Effector memory CD4-positive, alpha-beta T cell (primary cell): ENCODE measurements around the gene IFITM5.

Experiments
- DNase-seq, 3 donors: peaks; one replicate each; pipeline ENCODE4 v3.0.0-alpha.2; 2020
- H3K27ac ChIP-seq: 2 replicates; pipeline ENCODE4 v1.7.0; 2013; ENCODE audit warnings: mild to moderate bottlenecking, low read length, moderate library complexity; ENCODE audit not compliant: insufficient read depth, poor library complexity, severe bottlenecking
- H3K27me3 ChIP-seq: replicated peaks from 2 replicates; pipeline ENCODE4 v1.7.0; 2013; ENCODE audit warnings: mild to moderate bottlenecking, low read length; ENCODE audit not compliant: insufficient read depth, control insufficient read depth, poor library complexity, severe bottlenecking
- H3K36me3 ChIP-seq: 2 replicates; pipeline ENCODE4 v1.7.0; 2013; ENCODE audit warnings: mild to moderate bottlenecking, low read length, moderate library complexity; ENCODE audit not compliant: control insufficient read depth, insufficient read depth
- H3K4me1 ChIP-seq: 2 replicates; pipeline ENCODE4 v1.7.0; 2013; ENCODE audit warnings: low read length, mild to moderate bottlenecking; ENCODE audit not compliant: control insufficient read depth, insufficient read depth, poor library complexity, severe bottlenecking
- H3K4me3 ChIP-seq: 2 replicates; pipeline ENCODE4 v1.7.0; 2013; ENCODE audit warnings: low read length, low read depth, mild to moderate bottlenecking; ENCODE audit not compliant: insufficient read depth, poor library complexity, severe bottlenecking
- H3K9me3 ChIP-seq: 2 replicates; pipeline ENCODE4 v1.7.0; 2013; ENCODE audit warnings: mild to moderate bottlenecking, low read length, moderate library complexity; ENCODE audit not compliant: control insufficient read depth
- total RNA-seq, 3 donors: gene quantifications; one replicate each; lab custom pipeline; 2026; lab: John Stamatoyannopoulos, UW

IFITM5 gene
- total RNA-seq, result 0 reads per million in 3 donors

DNA sequence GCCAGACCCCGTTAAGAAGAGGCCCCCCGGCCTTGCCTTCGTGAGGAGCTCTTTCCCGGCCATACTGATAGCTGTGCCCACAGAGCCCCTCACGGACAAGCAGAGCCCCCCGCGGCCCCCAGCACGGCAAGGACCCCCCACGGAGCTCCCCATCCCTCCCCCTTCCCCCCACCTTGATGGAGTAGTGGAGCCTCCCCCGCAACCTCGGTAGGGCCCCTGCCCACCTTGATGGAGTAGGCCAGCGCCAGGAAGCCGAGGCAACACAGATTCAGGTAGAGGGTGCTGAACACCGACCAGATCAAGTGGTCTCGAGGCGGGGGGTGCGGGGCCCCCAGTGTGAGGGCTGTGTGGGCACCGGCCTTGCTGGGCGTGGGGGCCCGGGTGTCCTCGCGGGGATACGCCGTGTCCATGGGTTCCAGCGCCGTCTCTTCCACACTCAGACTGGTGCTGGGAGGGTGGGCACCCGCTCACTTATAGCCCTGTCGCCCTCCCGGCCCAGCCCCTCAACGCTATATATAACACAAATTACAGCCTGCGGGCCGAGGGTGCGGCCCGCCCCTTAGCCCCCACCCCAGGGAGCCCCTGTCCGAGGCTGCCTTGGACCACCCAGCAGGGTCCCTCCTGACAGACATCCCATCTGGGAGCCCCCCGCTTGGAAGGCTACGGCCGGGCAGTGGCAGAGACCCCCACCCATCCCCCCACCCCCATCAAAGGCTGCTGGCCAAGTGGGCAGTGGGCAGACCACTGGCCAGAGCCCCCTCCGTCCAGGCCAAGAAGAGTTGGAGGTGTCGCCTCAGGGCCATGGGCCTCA, at the start of gene IFITM5:
Gene IFITM5, minus strand, starts transcription at position 446 of the 811 bp plus-strand sequence. Its CDS starts 36 bp downstream, at position 410.
- no peak for DNase-seq

DNA sequence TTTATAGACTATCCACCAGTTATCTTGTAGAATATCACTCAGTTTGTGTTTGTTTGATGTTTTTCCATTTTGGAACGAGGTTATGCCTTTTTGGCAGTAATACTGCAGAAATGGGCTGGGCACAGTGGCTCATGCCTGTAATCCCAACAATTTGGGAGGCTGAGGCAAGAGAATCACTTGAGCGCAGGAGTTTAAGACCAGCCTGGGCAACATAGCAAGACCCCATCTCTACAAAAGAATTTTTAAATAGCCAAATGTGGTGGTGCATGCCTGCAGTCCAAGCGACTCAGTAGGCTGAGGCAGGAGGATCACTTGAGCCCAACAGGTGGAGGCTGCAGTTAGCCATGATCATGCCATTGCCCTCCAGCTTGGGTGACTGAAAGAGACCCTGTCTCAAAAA, 47.2 kb upstream of the IFITM5 start:
- Histone ChIP-seq H3K9me3 (no peaks in the 10 kb centered on the region), H3K4me1 (no peaks in the 10 kb centered on the region), H3K27me3 (no peaks in the 10 kb centered on the region), H3K36me3 (no peaks in the 10 kb centered on the region), H3K4me3 (no peak overlapping the region), H3K27ac (no peak overlapping the region)
- DNase-seq, result no peak

More for the DNA sequence above, at the start of gene IFITM5:
- H3K9me3 ChIP-seq, result no peaks in the 10 kb centered on the region
- peaks cover under 1% of the 10 kb centered on the region for H3K36me3 ChIP-seq
- H3K27ac ChIP-seq, result no peak within 1 kb of the TSS
- peaks cover 17% of the 10 kb centered on the region for H3K4me1 ChIP-seq
- H3K4me3 ChIP-seq, result no peak within 1 kb of the TSS
- no peaks in the 10 kb centered on the region for H3K27me3 ChIP-seq

DNA sequence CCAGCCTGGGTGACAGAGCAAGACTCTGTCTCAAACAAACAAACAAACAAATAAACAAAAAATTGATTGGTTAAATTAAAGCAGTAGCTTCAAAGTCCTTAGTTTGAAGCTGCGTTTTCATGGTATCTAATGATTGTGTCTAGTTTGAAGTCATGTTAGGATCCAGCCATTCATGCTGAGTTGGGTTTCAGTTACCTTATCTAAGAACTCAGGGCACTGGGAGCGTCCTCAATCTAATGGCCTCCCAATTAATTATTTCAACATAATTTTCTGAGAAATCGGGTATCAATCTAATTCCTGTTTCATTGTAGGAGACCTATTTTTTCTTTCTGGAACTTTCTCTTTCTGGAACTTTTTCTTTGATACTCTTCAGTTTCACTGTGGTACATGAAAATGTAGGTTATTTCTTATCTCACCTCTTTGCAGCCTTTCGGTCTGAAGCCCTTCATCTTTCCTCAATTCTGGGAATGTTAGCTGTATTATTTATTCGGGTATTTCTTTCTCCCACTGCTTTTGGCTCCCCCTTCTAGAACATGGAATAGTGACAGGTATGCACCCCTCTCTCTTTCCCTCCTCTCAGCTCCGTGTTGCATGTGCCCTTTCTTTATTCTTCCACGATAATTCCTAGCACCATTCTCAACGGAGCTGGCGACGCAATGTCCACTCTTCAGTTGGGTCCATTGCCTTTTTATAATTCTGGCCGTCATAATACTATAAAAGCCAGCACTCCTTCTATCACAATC, 45.7 kb upstream of the IFITM5 start:
- Histone ChIP-seq H3K4me1 (no peaks in the 10 kb centered on the region), H3K27me3 (no peaks in the 10 kb centered on the region), H3K36me3 (no peaks in the 10 kb centered on the region), H3K4me3 (no peak overlapping the region), H3K27ac (no peak overlapping the region), H3K9me3 (no peaks in the 10 kb centered on the region)
- DNase-seq, result no peak

DNA sequence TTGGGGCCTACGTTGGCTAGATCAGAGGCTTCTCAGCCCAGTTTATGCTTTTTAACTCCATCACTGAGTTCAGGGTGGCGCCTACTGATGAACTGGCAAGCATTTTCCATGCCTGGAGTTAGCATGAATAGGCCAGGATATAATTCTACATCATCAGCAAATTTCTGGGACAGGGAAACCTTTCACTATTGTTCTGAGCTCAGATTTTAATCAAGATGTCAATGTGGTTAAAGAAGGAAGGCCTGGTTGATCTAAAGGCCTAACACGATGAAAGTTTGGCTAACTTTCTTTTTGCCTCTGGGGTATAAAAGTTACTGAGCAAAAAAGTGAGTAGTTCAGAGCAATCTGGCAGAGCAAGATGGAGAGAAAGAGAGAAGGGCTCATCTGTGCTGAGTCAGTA, 43.0 kb upstream of the IFITM5 start:
- no peak for DNase-seq
- Histone ChIP-seq H3K4me3 (no peak overlapping the region), H3K27ac (no peak overlapping the region)

DNA sequence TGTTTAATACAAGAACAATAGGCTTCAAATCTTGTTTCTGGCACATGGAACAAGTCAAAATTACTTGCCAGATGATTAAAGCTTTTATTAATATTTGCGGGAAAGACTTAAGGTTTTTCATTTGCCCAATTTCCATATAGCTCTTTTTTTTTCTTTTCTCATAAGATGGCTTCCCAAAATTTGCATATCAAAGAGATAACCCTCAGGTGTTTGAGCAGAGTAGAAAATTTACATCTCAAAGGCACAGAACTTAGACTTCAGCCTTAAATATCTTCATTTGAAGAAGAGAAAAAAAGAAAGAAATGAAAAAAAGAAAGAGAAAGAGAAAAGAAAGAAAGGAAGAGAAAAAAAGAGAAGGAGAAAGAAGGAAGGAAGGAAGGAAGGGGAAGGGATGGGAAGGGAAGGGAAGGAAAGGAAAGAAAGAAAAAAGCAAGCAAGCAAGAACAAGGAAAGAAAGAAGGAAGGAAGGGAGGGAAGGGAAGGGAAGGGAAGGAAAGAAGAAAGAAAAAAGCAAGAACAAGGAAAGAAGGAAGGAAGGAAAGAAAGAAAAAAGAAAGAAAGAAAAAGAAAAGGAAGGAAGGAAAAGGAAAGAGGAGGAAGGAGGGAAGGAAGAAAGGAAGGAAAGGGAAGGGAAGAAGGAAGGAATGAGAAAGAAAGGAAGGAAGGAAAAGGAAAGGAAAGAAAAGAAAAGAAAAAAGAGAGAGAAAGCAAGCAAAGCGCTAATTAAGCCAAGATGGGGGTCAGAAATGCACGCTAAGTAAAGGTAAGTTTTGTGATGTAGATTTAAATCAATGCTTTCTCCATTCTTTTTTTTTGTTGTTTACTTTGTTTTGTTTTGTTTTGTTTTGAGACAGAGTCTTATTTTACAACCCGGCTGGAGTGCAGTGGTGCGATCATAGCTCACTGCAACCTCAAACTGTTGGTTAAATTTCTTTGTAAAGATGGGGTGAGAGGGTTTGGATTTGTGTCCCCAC, 41.5 kb upstream of the IFITM5 start:
- Histone ChIP-seq H3K9me3 (no peaks in the 10 kb centered on the region), H3K27me3 (no peaks in the 10 kb centered on the region), H3K36me3 (no peaks in the 10 kb centered on the region), H3K4me3 (no peak overlapping the region), H3K4me1 (no peaks in the 10 kb centered on the region), H3K27ac (no peak overlapping the region)
- no peak for DNase-seq

More for the DNA sequence above, 43.0 kb upstream of the IFITM5 start:
- Histone ChIP-seq H3K36me3 (no peaks in the 10 kb centered on the region), H3K9me3 (no peaks in the 10 kb centered on the region), H3K27me3 (no peaks in the 10 kb centered on the region), H3K4me1 (no peaks in the 10 kb centered on the region)

DNA sequence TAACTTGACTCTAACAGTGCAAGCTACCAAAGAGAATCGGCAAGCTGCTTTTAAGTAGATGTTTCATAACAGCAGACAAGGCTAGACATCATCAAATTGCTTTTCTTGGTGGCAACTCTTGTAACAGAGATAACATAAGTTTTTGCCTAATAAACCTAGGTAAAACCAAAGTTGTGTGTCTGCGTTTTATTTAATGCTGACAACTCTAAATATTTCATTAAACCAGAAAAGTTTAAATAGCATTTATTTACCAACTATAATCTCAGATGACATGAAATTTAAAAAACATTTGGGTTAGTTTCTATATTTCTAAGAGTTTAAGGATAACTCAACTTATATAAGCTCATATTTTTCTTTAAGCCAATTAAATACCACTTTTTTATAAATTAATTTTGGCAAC, 40.6 kb upstream of the IFITM5 start:
- no peaks in the 10 kb centered on the region for H3K36me3 ChIP-seq
- no peak for DNase-seq
- no peaks in the 10 kb centered on the region for H3K27me3 ChIP-seq
- no peak overlapping the region for H3K27ac ChIP-seq
- no peaks in the 10 kb centered on the region for H3K4me1 ChIP-seq
- no peak overlapping the region for H3K4me3 ChIP-seq
- no peaks in the 10 kb centered on the region for H3K9me3 ChIP-seq

DNA sequence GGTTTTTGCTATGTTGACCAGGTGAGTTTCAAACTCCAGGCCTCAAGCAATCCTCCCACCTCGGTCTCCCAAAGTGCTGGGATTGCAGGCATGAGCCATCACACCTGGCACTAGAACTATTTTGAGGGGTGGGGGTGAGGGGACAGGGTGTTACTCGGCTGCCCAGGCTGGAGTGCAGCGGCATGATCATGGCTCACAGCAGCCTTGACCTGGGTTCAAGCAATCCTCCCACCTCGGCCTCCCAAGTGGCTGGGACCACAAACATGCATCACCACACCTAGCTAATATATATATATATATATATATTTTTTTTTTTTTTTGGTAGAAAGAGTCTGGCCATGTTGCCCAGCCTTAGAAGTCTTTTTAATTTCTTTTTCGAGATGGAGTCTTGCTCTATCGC, 38.4 kb upstream of the IFITM5 start:
- Histone ChIP-seq H3K27me3 (no peaks in the 10 kb centered on the region), H3K36me3 (no peaks in the 10 kb centered on the region), H3K9me3 (no peaks in the 10 kb centered on the region), H3K4me3 (no peak overlapping the region), H3K4me1 (no peaks in the 10 kb centered on the region), H3K27ac (no peak overlapping the region)
- DNase-seq, result no peak

DNA sequence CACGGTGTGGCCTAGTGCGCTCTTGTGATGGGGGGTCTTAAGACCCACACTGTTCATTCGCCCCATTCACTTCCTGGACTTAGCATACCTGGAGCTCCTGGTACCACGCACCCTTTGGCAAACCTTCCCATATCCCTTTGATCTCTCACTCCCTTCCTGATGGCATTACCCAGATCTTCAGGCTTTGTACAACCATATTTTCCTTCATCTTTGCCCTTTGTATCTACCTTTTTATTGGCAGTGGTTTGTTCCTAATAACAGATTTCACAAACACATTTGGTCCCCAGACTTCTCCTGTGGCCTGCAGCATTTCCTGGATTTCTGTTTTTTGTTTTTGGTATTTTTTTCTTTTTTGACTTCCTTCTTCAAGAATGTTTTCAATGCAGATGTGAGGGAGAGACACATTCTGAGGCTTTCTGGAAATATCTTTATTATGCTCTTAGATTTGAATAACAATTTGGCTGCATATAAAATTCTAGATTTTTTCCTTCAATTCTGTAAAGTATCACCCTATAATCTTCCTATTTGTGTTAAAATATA, 37.4 kb upstream of the IFITM5 start:
- Histone ChIP-seq H3K27me3 (no peaks in the 10 kb centered on the region), H3K36me3 (no peaks in the 10 kb centered on the region), H3K4me3 (no peak overlapping the region), H3K9me3 (no peaks in the 10 kb centered on the region), H3K27ac (no peak overlapping the region), H3K4me1 (no peaks in the 10 kb centered on the region)
- no peak for DNase-seq

DNA sequence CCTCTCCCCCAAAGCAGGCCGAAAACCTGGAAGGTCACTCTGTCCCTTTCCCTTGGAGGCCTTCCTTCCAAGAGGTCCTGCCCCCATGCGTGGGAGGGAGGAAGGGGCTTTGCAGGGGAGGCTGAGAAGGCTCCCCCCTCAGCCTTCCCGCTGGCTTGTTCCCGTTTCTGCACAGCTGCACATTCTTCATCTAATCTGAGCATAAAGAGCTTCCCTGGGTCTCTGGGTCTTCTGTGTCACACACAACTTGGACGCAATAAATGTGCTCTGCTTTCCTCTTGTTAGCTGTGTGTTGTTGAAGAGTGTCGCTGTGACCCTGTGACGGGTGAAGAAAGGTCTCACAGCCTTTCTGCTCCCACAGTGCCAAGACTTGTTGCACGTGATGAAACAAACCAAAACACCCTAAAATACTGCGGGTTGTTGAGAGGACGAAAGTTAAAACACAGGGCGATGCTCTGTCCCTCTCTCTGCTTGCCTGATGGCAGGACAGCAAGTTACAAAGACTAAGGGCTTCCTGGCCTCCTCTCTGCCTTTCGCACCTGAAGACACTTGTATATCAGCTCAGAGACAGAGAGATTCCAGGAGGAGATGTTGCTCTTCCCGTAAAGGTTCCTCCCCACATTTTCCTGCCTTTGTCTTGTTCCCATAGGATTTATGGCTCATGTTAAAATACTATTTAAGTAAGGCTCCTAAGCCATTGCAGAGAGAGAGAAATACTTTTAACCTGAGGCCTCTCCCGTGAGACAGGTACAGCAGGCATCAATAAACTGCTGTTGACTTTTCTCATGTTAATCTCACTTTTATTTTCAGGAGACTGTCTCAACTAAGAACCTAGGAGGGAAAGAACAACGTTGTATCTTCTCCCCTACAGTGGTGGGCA, 36.7 kb upstream of the IFITM5 start:
- H3K4me3 ChIP-seq, result no peak overlapping the region
- no peak for DNase-seq
- H3K27me3 ChIP-seq, result no peaks in the 10 kb centered on the region
- H3K4me1 ChIP-seq, result peaks cover 4% of the 10 kb centered on the region
- H3K9me3 ChIP-seq, result no peaks in the 10 kb centered on the region
- no peak overlapping the region for H3K27ac ChIP-seq
- no peaks in the 10 kb centered on the region for H3K36me3 ChIP-seq
